Transverse colon (tissue), 4 donors: ENCODE results near the gene COL23A1. TPM values are rescaled to one million over a fixed set of nuclear protein-coding genes. Genes with fewer than 3 reads are reported as not detected.
"Not testable (repeated sequence)": the region's sequence is repeated elsewhere in the genome, so short reads cannot be mapped to it uniquely, and the experiment has no call there.

Experiments
- DNase-seq: peaks from one replicate; pipeline ENCODE4 v3.0.0-alpha.2; 2019
- H3K27ac ChIP-seq, 4 donors: fragments of 200-600 bp; sonication (generic); 2 replicates each; pipeline ENCODE4 v1.5.1; 2016 to 2018; ENCODE audit warnings: inconsistent platforms in 4 of 4
- H3K27me3 ChIP-seq: fragments of 200-600 bp; sonication (generic); 2 replicates; pipeline ENCODE4 v1.5.1; 2017; ENCODE audit warnings: inconsistent platforms
- H3K36me3 ChIP-seq, 4 donors: fragments of 200-600 bp; sonication (generic); 2 replicates each; pipeline ENCODE4 v1.5.1; 2017 to 2019; ENCODE audit warnings: inconsistent platforms in 4 of 4
- H3K4me1 ChIP-seq, 4 donors: fragments of 200-600 bp; sonication (generic); 2 replicates each; pipeline ENCODE4 v1.5.1; 2017 to 2020; ENCODE audit warnings: inconsistent platforms in 4 of 4
- H3K4me3 ChIP-seq, 4 donors: fragments of 200-600 bp; sonication (generic); 1 replicate in 1 of 4; 2 replicates in 3 of 4; pipeline versions ENCODE4 v1.5.1 to v1.6.1; 2017 to 2019; ENCODE audit warnings: inconsistent platforms in 4 of 4
- H3K9me3 ChIP-seq, 2 donors: fragments of 200-600 bp; sonication (generic); 2 replicates each; pipeline ENCODE4 v1.5.1; 2017 to 2019; ENCODE audit warnings: inconsistent platforms in 2 of 2
- CTCF ChIP-seq, 5 experiments: fragments of 200-600 bp in 3 of 5; fragments of 450-650 bp in 2 of 5; sonication (generic) in 3 of 5; IDR thresholded peaks; 1 replicate in 2 of 5; 2 replicates in 3 of 5; pipeline ENCODE4 v1.5.1; 2016 to 2017; ENCODE audit warnings: antibody characterized with exemption in 5 of 5, inconsistent platforms in 3 of 5, mild to moderate bottlenecking in 2 of 5, moderate library complexity in 1 of 5
- EP300 ChIP-seq: sonication (generic); formaldehyde crosslinking; IDR thresholded peaks from one replicate; pipeline ENCODE4 v1.6.1; 2017; ENCODE audit warnings: antibody characterized with exemption, low read depth
- POLR2A ChIP-seq: fragments of 450-650 bp; IDR thresholded peaks from one replicate; pipeline ENCODE4 v1.6.1; 2016; ENCODE audit warnings: antibody characterized with exemption, mild to moderate bottlenecking, moderate library complexity
- POLR2AphosphoS5 ChIP-seq, 3 donors: sonication (generic); formaldehyde crosslinking; IDR thresholded peaks; one replicate each; pipeline ENCODE4 v1.6.1; 2016; ENCODE audit warnings: antibody characterized with exemption in 3 of 3
- WGBS, 2 donors: methylation state at CpG; one replicate each; pipeline ENCODE4 v1.1.5; 2018; ENCODE audit warnings: low coverage in 1 of 2; 5-methylcytosine and 5-hydroxymethylcytosine counted together
- in situ Hi-C, 4 donors: fragments of 200-750 bp; cut with MboI; loops; one replicate each; pipeline versions ENCODE4 v1.15.0 to v1.15.1; 2017; ENCODE audit warnings: low sequenced_read_pairs in 3 of 4, low pct_ligation_motif_present in 1 of 4, low pct_unique_long_range_greater_than_20kb in 1 of 4
- intact Hi-C: fragments of 100-400 bp; cut with DNase I; formaldehyde crosslinking; loops from one replicate; pipeline ENCODE4 v1.15.1; 2023; ENCODE audit warnings: low total_unique reads
- total RNA-seq, 4 donors: library from RNA; depleted of rRNA; stranded (reverse); fragments of >200 nt; gene quantifications; one replicate each; pipeline ENCODE4 v1.1.0, GENCODE V29; 2016

Gene COL23A1
- total RNA-seq, 4 donors from 2014 or later = 0.14 to 2.2 (median 1.4) TPM; not detected in 1

- no peak for DNase-seq
- WGBS, 2 donors = 70 to 77% methylated on average over 3 to 4 of the region's 4 CpGs
- Histone ChIP-seq H3K27me3 (no peaks in the 10 kb centered on the region), H3K27ac (no peak overlapping the region), H3K36me3 (no peaks in the 10 kb centered on the region), H3K9me3 (no peaks in the 10 kb centered on the region), H3K4me3 (no peak overlapping the region), H3K4me1 (peaks cover 0 to 8% (median 3%) of the 10 kb centered on the region in 4 donors)
- intact Hi-C loops = no loop called here
- no peak for TF ChIP-seq POLR2AphosphoS5 (IDR thresholded peaks at IDR 0.05)
- no peak for TF ChIP-seq CTCF (IDR thresholded peaks at IDR 0.05)
- TF ChIP-seq EP300 = no peak
- TF ChIP-seq POLR2A = no peak
- in situ Hi-C loops = no loop called here
Observed at GRCh38 chr5:178370102-178370501, 220.1 kb downstream of the COL23A1 start.

DNA sequence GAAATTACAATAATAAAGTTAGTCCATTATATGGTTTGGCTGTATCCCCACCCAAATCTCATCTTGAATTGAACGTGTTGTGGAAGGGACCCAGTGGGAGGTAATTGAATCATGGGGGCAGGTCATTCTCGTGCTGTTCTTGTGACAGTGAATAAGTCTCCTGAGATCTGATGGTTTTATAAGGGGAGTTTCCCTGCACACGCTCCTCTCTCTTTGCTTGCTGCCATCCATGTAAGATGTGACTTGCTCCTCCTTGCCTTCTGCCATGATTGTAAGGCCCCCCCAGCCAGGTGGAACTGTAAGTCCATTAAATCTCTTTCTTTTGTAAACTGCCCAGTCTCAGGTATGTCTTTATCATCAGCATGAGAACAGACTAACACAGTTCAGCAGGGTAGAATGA, 220.7 kb downstream of the COL23A1 start:
- H3K27me3 ChIP-seq, H3K27ac ChIP-seq, H3K4me3 ChIP-seq, DNase-seq, H3K4me1 ChIP-seq, intact Hi-C loops, H3K9me3 ChIP-seq, H3K36me3 ChIP-seq, in situ Hi-C loops: not testable (repeated sequence)
- WGBS, 2 donors = 72 to 76% methylated on average over 3 of the region's 3 CpGs

DNA sequence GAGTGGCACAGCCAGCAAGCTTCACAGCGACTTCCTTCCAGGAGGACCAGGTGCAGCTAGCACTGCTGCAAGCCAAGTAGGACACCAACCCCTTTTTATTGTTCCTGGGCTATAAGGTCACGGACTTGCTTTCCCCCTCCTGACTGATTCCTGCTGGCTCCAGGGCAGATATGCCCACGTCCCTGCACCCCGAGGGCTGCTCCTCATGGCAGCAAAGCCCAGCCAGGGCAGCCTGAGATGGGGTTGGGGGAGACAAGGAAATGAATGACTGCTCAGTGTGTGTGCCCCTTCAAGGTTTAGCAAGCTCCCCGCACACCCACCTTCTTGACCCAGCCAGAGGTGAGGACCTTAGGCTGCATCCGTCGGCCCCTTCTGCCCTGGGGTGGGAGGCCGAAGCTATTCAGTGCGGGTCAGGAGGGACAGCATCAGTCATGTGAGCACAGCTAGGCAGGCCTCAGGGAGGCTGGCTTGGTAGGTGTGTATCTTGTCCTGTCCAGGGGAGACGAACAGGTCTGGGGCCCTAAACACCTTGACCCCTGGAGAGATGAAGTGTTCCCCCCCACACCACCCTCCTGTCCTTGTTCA, 221.4 kb downstream of the COL23A1 start:
- Histone ChIP-seq H3K9me3 (no peaks in the 10 kb centered on the region), H3K36me3 (no peaks in the 10 kb centered on the region), H3K27me3 (no peaks in the 10 kb centered on the region), H3K4me1 (peaks cover 0 to 8% (median 3%) of the 10 kb centered on the region in 4 donors), H3K27ac (no peak overlapping the region), H3K4me3 (no peak overlapping the region)
- TF ChIP-seq CTCF (IDR thresholded peaks at IDR 0.05) (no peak), POLR2A (no peak), EP300 (no peak), POLR2AphosphoS5 (IDR thresholded peaks at IDR 0.05) (no peak)
- WGBS, 2 donors = 95% methylated on average over 8 of the region's 10 CpGs; no CpG with 5 or more reads in 1 of the 2 donors
- no peak for DNase-seq
- intact Hi-C loops = no loop called here
- in situ Hi-C loops = no loop called here

DNA sequence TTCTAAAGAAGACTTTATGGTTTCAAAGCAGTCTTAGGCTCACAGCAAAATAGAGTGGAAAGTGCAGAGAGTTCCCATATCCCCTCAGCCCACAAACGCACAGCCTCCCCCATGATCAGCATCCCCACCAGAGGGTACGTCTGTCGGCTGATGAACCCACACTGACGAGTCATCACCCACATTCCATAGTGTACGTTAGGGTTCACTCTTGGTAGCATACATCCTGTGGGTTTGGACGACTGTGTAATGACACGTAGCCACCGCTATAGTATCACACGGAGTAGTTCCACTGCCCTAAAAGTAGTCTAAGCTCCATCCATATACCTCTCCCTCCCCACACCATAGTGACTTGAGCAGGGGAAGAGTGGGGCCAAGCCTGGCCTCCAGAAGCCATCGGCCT, 221.9 kb downstream of the COL23A1 start:
- DNase-seq = no peak
- H3K36me3 ChIP-seq = no peaks in the 10 kb centered on the region
- no peak overlapping the region for H3K4me3 ChIP-seq
- H3K9me3 ChIP-seq = no peaks in the 10 kb centered on the region
- TF ChIP-seq POLR2A (no peak), POLR2AphosphoS5 (IDR thresholded peaks at IDR 0.05) (no peak), CTCF (IDR thresholded peaks at IDR 0.05) (no peak), EP300 (no peak)
- intact Hi-C loops (no loop called here), in situ Hi-C loops (no loop called here)
- no peaks in the 10 kb centered on the region for H3K27me3 ChIP-seq
- no peak overlapping the region for H3K27ac ChIP-seq
- peaks cover 0 to 8% (median 3%) of the 10 kb centered on the region in 4 donors for H3K4me1 ChIP-seq
- WGBS, 2 donors = 82 to 88% methylated on average over 7 to 10 of the region's 10 CpGs

DNA sequence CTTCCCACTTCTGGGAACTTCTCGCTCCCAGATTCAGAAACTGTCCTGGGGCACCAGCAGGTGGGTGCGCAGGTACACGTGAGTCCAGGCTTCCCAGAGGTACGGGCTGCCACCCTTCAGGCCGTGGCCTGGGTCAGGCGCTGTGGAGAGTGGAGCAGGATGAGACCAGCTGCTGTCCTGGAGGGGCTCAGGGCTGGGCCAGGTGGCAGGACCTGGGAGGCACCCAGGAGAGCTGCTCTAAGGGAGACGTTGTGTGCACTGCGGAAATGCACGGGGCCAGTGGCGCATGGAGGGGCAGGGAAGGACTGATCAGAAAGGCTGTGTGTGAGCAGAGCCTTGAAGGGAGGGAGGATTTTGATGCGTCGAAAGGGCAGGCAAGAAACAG, 222.5 kb downstream of the COL23A1 start:
- in situ Hi-C loops = no loop called here
- no peak for DNase-seq
- WGBS, 2 donors = 88% methylated on average over 12 of the region's 12 CpGs; no CpG with 5 or more reads in 1 of the 2 donors
- Histone ChIP-seq H3K27me3 (no peaks in the 10 kb centered on the region), H3K36me3 (no peaks in the 10 kb centered on the region), H3K4me1 (peaks cover 0 to 8% (median 3%) of the 10 kb centered on the region in 4 donors), H3K27ac (no peak overlapping the region), H3K4me3 (no peak overlapping the region), H3K9me3 (no peaks in the 10 kb centered on the region)
- TF ChIP-seq POLR2A (no peak), EP300 (no peak), CTCF (IDR thresholded peaks at IDR 0.05) (no peak), POLR2AphosphoS5 (IDR thresholded peaks at IDR 0.05) (no peak)
- intact Hi-C loops = no loop called here
